Stomach smooth muscle (tissue), 2 donors: Measurements from ENCODE around the gene MAP1A.
"Not testable (repeated sequence)": the region's sequence is repeated elsewhere in the genome, so short reads cannot be mapped to it uniquely, and the experiment has no call there.

ENCODE experiments used
- H3K27ac ChIP-seq: one replicate; pipeline ENCODE4 v1.7.0; 2013; ENCODE audit warnings: mild to moderate bottlenecking, low read length, inconsistent platforms
- H3K27me3 ChIP-seq, 2 donors: one replicate each; pipeline ENCODE4 v1.7.0; 2013; ENCODE audit warnings: low read length in 2 of 2; ENCODE audit not compliant: insufficient read depth in 2 of 2, control insufficient read depth in 1 of 2
- H3K36me3 ChIP-seq, 2 donors: one replicate each; pipeline ENCODE4 v1.7.0; 2013; ENCODE audit warnings: low read length in 2 of 2; ENCODE audit not compliant: control insufficient read depth in 2 of 2, insufficient read depth in 2 of 2
- H3K4me1 ChIP-seq: one replicate; pipeline ENCODE4 v1.7.0; 2013; ENCODE audit warnings: low read length; ENCODE audit not compliant: control insufficient read depth, insufficient read depth
- H3K4me3 ChIP-seq, 2 donors: one replicate each; pipeline ENCODE4 v1.7.0; 2013; ENCODE audit warnings: low read length in 2 of 2
- H3K9ac ChIP-seq, 2 donors: one replicate each; pipeline ENCODE4 v1.7.0; 2013; ENCODE audit warnings: low read length in 2 of 2, mild to moderate bottlenecking in 1 of 2
- H3K9me3 ChIP-seq, 2 donors: one replicate each; pipeline ENCODE4 v1.7.0; 2013; ENCODE audit warnings: low read length in 2 of 2; ENCODE audit not compliant: control insufficient read depth in 2 of 2
- donor health status: healthy.
- donor health status: Pancreatic carcinoma.

MAP1A gene

DNA sequence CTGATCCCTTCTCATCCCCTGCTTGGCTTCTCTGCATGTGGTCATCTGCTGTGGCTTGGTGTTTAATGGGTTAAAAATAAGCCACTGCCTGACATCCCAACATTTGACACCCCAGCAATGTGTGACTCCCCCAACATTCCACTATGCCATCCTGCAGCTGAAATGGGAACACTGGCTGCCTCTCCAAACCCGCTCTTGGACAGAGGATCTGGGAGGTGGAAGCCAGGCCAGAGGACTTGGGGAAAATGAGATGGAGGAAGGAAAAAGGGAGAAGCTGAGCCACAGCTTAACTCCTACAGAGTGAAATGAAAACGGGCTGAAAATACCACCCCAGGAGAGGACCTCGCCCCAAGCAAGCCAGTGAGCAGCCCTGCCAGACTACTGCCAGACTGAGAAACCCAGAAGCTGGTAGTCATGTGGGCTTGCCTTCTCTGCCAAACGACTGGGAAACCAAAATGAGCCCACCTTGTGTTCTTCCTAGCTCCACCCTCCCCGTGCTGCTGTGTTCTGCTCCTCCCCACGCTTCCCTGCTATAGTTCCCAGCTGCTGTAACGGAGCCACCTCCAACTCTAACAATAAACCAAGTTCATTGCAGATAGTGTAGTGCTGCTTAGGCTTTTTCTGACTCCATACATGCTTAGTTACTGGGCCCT, 13.7 kb downstream of the MAP1A start:
- Histone ChIP-seq H3K4me1 (no peaks in the 10 kb centered on the region), H3K36me3 (peaks cover 14 to 24% of the 10 kb centered on the region in 2 donors), H3K9me3 (no peaks in the 10 kb centered on the region), H3K4me3 (no peak overlapping the region), H3K27ac (no peak overlapping the region), H3K27me3 (no peaks in the 10 kb centered on the region), H3K9ac (no peak overlapping the region)

- not testable (repeated sequence) for H3K27me3 ChIP-seq, H3K9me3 ChIP-seq, H3K4me3 ChIP-seq, H3K4me1 ChIP-seq, H3K9ac ChIP-seq, H3K27ac ChIP-seq
- peaks cover 14 to 20% of the 10 kb centered on the region in 2 donors for H3K36me3 ChIP-seq
Measured at GRCh38 chr15:43532826-43533225, 15.4 kb downstream of the MAP1A start.

- H3K27ac ChIP-seq, result no peak overlapping the region
- no peak overlapping the region for H3K4me3 ChIP-seq
- H3K9ac ChIP-seq, result no peak overlapping the region
Measured at GRCh38 chr15:43534897-43535296, 17.5 kb downstream of the MAP1A start.

GRCh38 chr15:43538091-43538490, 20.7 kb downstream of the MAP1A start:
- no peaks in the 10 kb centered on the region for H3K9me3 ChIP-seq
- H3K36me3 ChIP-seq, result peaks cover 6 to 12% of the 10 kb centered on the region in 2 donors
- H3K9ac ChIP-seq, result no peak overlapping the region
- H3K4me3 ChIP-seq, result no peak overlapping the region
- H3K27me3 ChIP-seq, result no peaks in the 10 kb centered on the region
- no peaks in the 10 kb centered on the region for H3K4me1 ChIP-seq
- H3K27ac ChIP-seq, result no peak overlapping the region

More at GRCh38 chr15:43534897-43535296, 17.5 kb downstream of the MAP1A start:
- peaks cover 8 to 14% of the 10 kb centered on the region in 2 donors for H3K36me3 ChIP-seq
- no peaks in the 10 kb centered on the region for H3K4me1 ChIP-seq
- H3K9me3 ChIP-seq, result no peaks in the 10 kb centered on the region
- no peaks in the 10 kb centered on the region for H3K27me3 ChIP-seq

GRCh38 chr15:43541785-43542184, 24.4 kb downstream of the MAP1A start:
- H3K4me1 ChIP-seq, result no peaks in the 10 kb centered on the region
- H3K27ac ChIP-seq, result no peak overlapping the region
- no peaks in the 10 kb centered on the region for H3K27me3 ChIP-seq
- H3K9me3 ChIP-seq, result no peaks in the 10 kb centered on the region
- no peak overlapping the region for H3K9ac ChIP-seq
- no peaks in the 10 kb centered on the region for H3K36me3 ChIP-seq
- H3K4me3 ChIP-seq, result no peak overlapping the region

GRCh38 chr15:43544266-43544665, 26.9 kb downstream of the MAP1A start:
- no peak overlapping the region for H3K9ac ChIP-seq
- no peak overlapping the region for H3K4me3 ChIP-seq
- no peaks in the 10 kb centered on the region for H3K9me3 ChIP-seq
- peaks cover 0 to 3% of the 10 kb centered on the region in 2 donors for H3K36me3 ChIP-seq
- H3K27ac ChIP-seq, result no peak overlapping the region
- H3K27me3 ChIP-seq, result no peaks in the 10 kb centered on the region
- no peaks in the 10 kb centered on the region for H3K4me1 ChIP-seq

- no peak overlapping the region for H3K4me3 ChIP-seq
- peaks cover 0 to 3% of the 10 kb centered on the region in 2 donors for H3K36me3 ChIP-seq
- no peaks in the 10 kb centered on the region for H3K27me3 ChIP-seq
- no peaks in the 10 kb centered on the region for H3K9me3 ChIP-seq
- no peak overlapping the region for H3K27ac ChIP-seq
- no peaks in the 10 kb centered on the region for H3K4me1 ChIP-seq
- H3K9ac ChIP-seq, result no peak overlapping the region
Measured at GRCh38 chr15:43545426-43545825, 28.0 kb downstream of the MAP1A start.

- no peaks in the 10 kb centered on the region for H3K4me1 ChIP-seq
- H3K9ac ChIP-seq, result no peak overlapping the region
- H3K4me3 ChIP-seq, result no peak overlapping the region
- no peaks in the 10 kb centered on the region for H3K9me3 ChIP-seq
- no peaks in the 10 kb centered on the region for H3K27me3 ChIP-seq
- H3K27ac ChIP-seq, result no peak overlapping the region
- H3K36me3 ChIP-seq, result peaks cover 0 to 3% of the 10 kb centered on the region in 2 donors
Measured at GRCh38 chr15:43547539-43547938, 30.1 kb downstream of the MAP1A start.

- Histone ChIP-seq H3K4me1 (no peaks in the 10 kb centered on the region), H3K36me3 (peaks cover 0 to 3% of the 10 kb centered on the region in 2 donors), H3K27ac (no peak overlapping the region), H3K9ac (no peak overlapping the region), H3K4me3 (no peak overlapping the region), H3K27me3 (no peaks in the 10 kb centered on the region), H3K9me3 (no peaks in the 10 kb centered on the region)
Measured at GRCh38 chr15:43550527-43551363, 33.3 kb downstream of the MAP1A start.

GRCh38 chr15:43552256-43552655, 34.8 kb downstream of the MAP1A start:
- Histone ChIP-seq H3K9me3 (no peaks in the 10 kb centered on the region), H3K4me3 (no peak overlapping the region), H3K4me1 (no peaks in the 10 kb centered on the region), H3K9ac (no peak overlapping the region), H3K27ac (no peak overlapping the region), H3K27me3 (no peaks in the 10 kb centered on the region), H3K36me3 (peaks cover under 1 to 3% of the 10 kb centered on the region in 2 donors)

DNA sequence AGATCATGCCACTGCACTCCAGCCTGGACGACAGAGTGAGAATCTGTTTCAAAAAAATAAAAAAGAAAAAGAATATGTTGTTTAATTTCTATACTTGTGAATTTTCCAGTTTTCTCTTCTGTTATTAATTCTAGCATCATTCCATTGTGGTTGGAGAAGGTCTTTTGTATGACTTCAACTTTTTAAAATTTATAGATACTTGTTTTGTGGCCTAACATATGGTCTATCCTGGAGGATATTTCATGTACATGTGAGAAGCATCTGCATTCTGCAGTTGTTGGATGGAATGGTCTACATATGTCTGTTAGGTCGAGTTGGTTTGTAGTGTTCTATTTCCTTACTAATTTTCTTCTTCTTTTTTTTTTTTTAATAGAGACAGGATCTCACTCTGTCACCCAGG, 35.6 kb downstream of the MAP1A start:
- Histone ChIP-seq H3K9ac (no peak overlapping the region), H3K27me3 (no peaks in the 10 kb centered on the region), H3K36me3 (peaks cover 0 to 4% of the 10 kb centered on the region in 2 donors), H3K9me3 (no peaks in the 10 kb centered on the region), H3K27ac (no peak overlapping the region), H3K4me1 (no peaks in the 10 kb centered on the region), H3K4me3 (no peak overlapping the region)
